Cardiac muscle cell (in vitro differentiated cells and primary cell): ENCODE measurements around the gene CD52. TPM values are rescaled to one million over a fixed set of nuclear protein-coding genes. Genes with fewer than 3 reads are reported as not detected.
A peak's percentile ranks its signal among the peaks of the same experiment; 100 is the strongest.

ENCODE experiments used
- DNase-seq, 2 donors: peaks; one replicate each; pipeline versions ENCODE4 v3.0.0 to v3.0.0-alpha.2; 2010 to 2017; ENCODE audit warnings: low read depth in 1 of 2, low spot score in 1 of 2
- H3K27ac ChIP-seq: fragments of 200-600 bp; sonication (generic); 2 replicates; pipeline ENCODE4 v1.5.1; 2016
- H3K27me3 ChIP-seq: fragments of 200-600 bp; sonication (generic); 2 replicates; pipeline ENCODE4 v1.6.0; 2016; ENCODE audit warnings: control low read depth
- H3K36me3 ChIP-seq: fragments of 200-600 bp; sonication (generic); 2 replicates; pipeline ENCODE4 v1.5.1; 2016; ENCODE audit warnings: control low read depth
- H3K4me1 ChIP-seq: fragments of 200-600 bp; sonication (generic); 2 replicates; pipeline ENCODE4 v1.8.1; 2017; ENCODE audit warnings: low read depth, mild to moderate bottlenecking, mixed run types
- H3K4me3 ChIP-seq: fragments of 200-600 bp; sonication (generic); 2 replicates; pipeline ENCODE4 v1.5.1; 2016; ENCODE audit warnings: mild to moderate bottlenecking
- H3K9me3 ChIP-seq: fragments of 200-600 bp; sonication (generic); 2 replicates; pipeline ENCODE4 v1.5.1; 2017; ENCODE audit warnings: low read depth, mild to moderate bottlenecking, control low read depth
- CTCF ChIP-seq: IDR thresholded peaks from 2 replicates; pipeline ENCODE4 v1.5.1; 2012; ENCODE audit warnings: low read depth, mild to moderate bottlenecking, low read length
- polyA plus RNA-seq: library from polyadenylated mRNA; unstranded; fragments of >200 nt; fragmentation: Nextera tagmentation; extraction: Ambion mirVana; gene quantifications from 2 replicates; pipeline ENCODE4 v1.2.1, GENCODE V29; 2016
- total RNA-seq: library from RNA; depleted of rRNA; stranded (reverse); fragments of >200 nt; gene quantifications from 2 replicates; pipeline ENCODE4 v1.2.3, GENCODE V29; 2016

Gene CD52
- total and polyA plus RNA-seq, 2 experiments from 2014 or later, result 3.3 TPM; not detected in 1

- H3K4me1 ChIP-seq, result peaks cover 13% of the 10 kb centered on the region
- H3K9me3 ChIP-seq, result no peaks in the 10 kb centered on the region
- H3K27me3 ChIP-seq, result no peaks in the 10 kb centered on the region
- peak overlapping the region; percentile 49 for H3K27ac ChIP-seq
- peak in 1 of 2 donors; percentile 39 for DNase-seq
- H3K4me3 ChIP-seq, result peak overlapping the region; percentile 84
- peaks cover 17% of the 10 kb centered on the region for H3K36me3 ChIP-seq
- TF ChIP-seq CTCF, result no peak
These were observed 38.9 kb upstream of the CD52 start for GRCh38 chr1:26278724-26279455.

DNA sequence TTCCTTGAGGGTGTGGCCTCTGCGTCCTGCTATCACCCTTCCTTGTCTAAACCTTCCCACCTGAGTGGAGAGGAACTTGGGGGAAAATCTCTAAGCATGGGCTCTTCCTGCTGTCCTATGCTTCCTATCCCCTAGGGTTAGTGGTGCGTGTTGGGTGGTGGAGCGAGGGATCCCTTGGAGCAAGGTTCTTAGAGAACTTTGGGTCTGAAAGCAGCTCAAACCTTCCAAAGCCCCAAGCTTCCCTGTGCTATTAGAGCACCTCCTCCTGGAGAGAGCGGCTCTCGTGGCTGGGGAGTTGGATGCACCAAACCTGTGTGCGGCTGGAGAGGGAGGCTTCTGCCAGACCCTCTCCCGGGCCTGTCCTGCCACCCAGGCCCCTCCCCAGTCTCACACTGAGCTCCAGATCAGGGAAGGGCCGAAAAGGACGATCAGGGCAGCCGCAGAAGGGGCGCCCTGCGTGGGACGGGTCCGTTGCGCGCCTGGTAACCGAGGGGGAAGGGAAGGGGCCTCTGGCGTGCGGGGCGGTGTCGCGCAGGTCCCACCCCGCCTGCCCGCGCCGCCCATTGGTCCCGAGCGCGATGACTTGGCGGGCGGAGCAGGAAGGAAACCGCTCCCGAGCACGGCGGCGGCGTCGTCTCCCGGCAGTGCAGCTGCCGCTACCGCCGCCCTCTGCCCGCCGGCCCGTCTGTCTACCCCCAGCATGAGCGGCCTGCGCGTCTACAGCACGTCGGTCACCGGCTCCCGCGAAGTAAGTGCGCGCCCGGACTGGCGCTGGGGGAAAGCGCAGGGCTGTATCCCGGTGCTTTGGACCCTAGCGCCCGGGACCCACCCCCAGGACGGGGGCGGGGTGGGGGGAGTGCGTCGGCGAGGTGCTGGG lies 38.1 kb upstream of the CD52 start, which contains the start of gene SH3BGRL3:
TSS of gene SH3BGRL3 (plus strand) at position 631 of the 877 bp plus-strand sequence. CDS start at position 701, 70 bp downstream.
- Histone ChIP-seq H3K9me3 (no peaks in the 10 kb centered on the region), H3K36me3 (peaks cover 17% of the 10 kb centered on the region), H3K27me3 (no peaks in the 10 kb centered on the region), H3K27ac (peak within 1 kb of the TSS; percentile 49), H3K4me3 (peak within 1 kb of the TSS; percentile 84), H3K4me1 (peaks cover 13% of the 10 kb centered on the region)
- TF ChIP-seq CTCF, result peak; percentile 67
- DNase-seq, result peak; percentile 87 to 92

DNA sequence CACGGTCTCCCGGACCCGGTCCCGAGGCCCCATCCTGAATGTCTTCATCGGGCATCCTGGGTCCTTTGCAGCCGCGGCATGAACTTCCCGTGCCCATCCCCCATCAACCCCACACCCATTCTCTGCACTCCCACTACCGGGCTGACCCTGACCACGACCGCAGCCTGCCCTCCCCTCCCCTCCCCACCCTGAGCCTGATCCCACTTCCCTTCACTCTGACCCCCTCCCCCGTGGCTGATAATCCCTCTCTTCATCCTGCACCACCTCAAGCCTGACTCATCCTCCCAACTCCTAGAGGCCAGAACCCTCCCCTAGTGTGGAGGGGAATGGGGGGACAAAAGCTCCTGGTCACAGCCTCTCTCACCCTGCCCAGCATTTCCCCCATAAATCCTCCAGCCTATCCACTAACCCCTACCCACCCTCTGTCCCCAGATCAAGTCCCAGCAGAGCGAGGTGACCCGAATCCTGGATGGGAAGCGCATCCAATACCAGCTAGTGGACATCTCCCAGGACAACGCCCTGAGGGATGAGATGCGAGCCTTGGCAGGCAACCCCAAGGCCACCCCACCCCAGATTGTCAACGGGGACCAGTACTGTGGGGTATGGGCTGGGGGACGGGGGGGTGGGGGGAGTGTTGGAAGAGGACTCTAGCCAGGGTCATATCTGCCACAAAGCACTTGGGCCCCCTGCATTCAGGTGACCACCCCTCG lies 37.3 kb upstream of the CD52 start:
- Histone ChIP-seq H3K9me3 (no peaks in the 10 kb centered on the region), H3K36me3 (peaks cover 17% of the 10 kb centered on the region), H3K4me3 (peak overlapping the region; percentile 84), H3K27me3 (no peaks in the 10 kb centered on the region), H3K4me1 (peaks cover 13% of the 10 kb centered on the region), H3K27ac (no peak overlapping the region)
- no peak for TF ChIP-seq CTCF
- DNase-seq, result no peak

- no peak for TF ChIP-seq CTCF
- no peak for DNase-seq
- Histone ChIP-seq H3K4me3 (no peak overlapping the region), H3K27me3 (no peaks in the 10 kb centered on the region), H3K4me1 (peaks cover 7% of the 10 kb centered on the region), H3K9me3 (no peaks in the 10 kb centered on the region), H3K27ac (peak overlapping the region; percentile 63), H3K36me3 (peaks cover 16% of the 10 kb centered on the region)
These were observed 36.4 kb upstream of the CD52 start for GRCh38 chr1:26281091-26281958.

GRCh38 chr1:26281971-26282370 lies 35.8 kb upstream of the CD52 start:
- H3K36me3 ChIP-seq, result peaks cover 10% of the 10 kb centered on the region
- H3K27ac ChIP-seq, result peak overlapping the region; percentile 63
- no peak for TF ChIP-seq CTCF
- peaks cover 7% of the 10 kb centered on the region for H3K4me1 ChIP-seq
- no peaks in the 10 kb centered on the region for H3K9me3 ChIP-seq
- peak; percentile 54 to 74 for DNase-seq
- no peak overlapping the region for H3K4me3 ChIP-seq
- no peaks in the 10 kb centered on the region for H3K27me3 ChIP-seq
